ENCODE measurements around the gene CFB. TPM values are rescaled to one million over a fixed set of nuclear protein-coding genes. Genes with fewer than 3 reads are reported as not detected.

The CFB gene
- total and polyA plus RNA-seq, 2 experiments from 2014 or later, result 0.66 to 1.3 TPM

DNA sequence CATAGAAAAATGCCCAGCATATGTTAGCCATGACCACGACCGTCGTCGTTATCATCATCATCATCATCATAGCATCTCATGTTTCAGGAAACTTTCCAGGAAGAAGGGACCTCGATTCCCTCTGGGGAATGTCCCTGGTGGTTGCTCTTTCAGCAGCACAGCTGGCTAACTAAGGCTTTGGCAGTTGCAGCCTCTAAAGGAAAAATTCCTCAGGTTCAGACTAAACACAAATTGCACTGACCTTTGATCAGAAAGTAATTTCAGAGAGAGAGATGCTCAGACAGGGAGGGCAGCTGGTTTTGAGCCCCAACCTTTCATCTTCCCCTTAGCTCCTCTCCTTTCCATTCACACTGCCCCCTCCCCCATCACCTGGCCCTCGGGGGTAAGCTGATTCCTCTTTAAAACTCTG, 5.6 kb upstream of the CFB start:
- Histone ChIP-seq H3K4me1 (ENCODE audit: low read depth) (no peaks in the 10 kb centered on the region), H3K4me3 (no peak overlapping the region), H3K27me3 (no peaks in the 10 kb centered on the region), H3K27ac (no peak overlapping the region), H3K9me3 (ENCODE audit: low read depth) (no peaks in the 10 kb centered on the region), H3K36me3 (no peaks in the 10 kb centered on the region)
- no peak for DNase-seq (ENCODE audit: low read depth in 1 of 2, low spot score in 1 of 2)
- TF ChIP-seq, protein P1, sequence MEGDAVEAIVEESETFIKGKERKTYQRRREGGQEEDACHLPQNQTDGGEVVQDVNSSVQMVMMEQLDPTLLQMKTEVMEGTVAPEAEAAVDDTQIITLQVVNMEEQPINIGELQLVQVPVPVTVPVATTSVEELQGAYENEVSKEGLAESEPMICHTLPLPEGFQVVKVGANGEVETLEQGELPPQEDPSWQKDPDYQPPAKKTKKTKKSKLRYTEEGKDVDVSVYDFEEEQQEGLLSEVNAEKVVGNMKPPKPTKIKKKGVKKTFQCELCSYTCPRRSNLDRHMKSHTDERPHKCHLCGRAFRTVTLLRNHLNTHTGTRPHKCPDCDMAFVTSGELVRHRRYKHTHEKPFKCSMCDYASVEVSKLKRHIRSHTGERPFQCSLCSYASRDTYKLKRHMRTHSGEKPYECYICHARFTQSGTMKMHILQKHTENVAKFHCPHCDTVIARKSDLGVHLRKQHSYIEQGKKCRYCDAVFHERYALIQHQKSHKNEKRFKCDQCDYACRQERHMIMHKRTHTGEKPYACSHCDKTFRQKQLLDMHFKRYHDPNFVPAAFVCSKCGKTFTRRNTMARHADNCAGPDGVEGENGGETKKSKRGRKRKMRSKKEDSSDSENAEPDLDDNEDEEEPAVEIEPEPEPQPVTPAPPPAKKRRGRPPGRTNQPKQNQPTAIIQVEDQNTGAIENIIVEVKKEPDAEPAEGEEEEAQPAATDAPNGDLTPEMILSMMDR (IDR thresholded peaks at IDR 0.05; ENCODE audit: low read depth, low read length), result no peak

DNA sequence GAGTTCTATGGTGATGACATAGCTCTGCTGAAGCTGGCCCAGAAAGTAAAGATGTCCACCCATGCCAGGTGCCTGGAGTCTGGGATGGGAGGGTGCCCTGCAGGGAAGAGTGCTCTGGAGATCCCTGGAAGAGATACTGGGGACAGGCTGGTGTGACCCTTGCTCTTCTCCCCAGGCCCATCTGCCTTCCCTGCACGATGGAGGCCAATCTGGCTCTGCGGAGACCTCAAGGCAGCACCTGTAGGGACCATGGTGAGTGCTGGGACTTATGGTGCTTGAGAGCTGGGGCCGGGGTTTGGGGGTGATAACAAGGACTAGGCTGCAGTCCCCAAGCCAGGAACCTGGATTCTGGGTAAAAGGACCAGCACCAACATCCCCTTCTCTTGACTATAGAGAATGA, 2.2 kb upstream of the CFB start:
- TF ChIP-seq, protein P1 (IDR thresholded peaks at IDR 0.05; ENCODE audit: low read depth, low read length), result no peak
- Histone ChIP-seq H3K4me3 (no peak overlapping the region), H3K36me3 (no peaks in the 10 kb centered on the region), H3K27ac (no peak overlapping the region), H3K27me3 (no peaks in the 10 kb centered on the region), H3K9me3 (ENCODE audit: low read depth) (no peaks in the 10 kb centered on the region), H3K4me1 (ENCODE audit: low read depth) (no peaks in the 10 kb centered on the region)
- DNase-seq (ENCODE audit: low read depth in 1 of 2, low spot score in 1 of 2), result no peak

DNA sequence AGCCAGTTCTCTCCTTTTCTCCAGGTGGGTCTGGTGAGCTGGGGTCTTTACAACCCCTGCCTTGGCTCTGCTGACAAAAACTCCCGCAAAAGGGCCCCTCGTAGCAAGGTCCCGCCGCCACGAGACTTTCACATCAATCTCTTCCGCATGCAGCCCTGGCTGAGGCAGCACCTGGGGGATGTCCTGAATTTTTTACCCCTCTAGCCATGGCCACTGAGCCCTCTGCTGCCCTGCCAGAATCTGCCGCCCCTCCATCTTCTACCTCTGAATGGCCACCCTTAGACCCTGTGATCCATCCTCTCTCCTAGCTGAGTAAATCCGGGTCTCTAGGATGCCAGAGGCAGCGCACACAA, 765 bp upstream of the CFB start:
- Histone ChIP-seq H3K36me3 (no peaks in the 10 kb centered on the region), H3K4me1 (ENCODE audit: low read depth) (no peaks in the 10 kb centered on the region), H3K4me3 (no peak overlapping the region), H3K9me3 (ENCODE audit: low read depth) (no peaks in the 10 kb centered on the region), H3K27me3 (no peaks in the 10 kb centered on the region), H3K27ac (no peak overlapping the region)
- TF ChIP-seq, protein P1 (IDR thresholded peaks at IDR 0.05; ENCODE audit: low read depth, low read length), result no peak
- no peak for DNase-seq (ENCODE audit: low read depth in 1 of 2, low spot score in 1 of 2)

DNA sequence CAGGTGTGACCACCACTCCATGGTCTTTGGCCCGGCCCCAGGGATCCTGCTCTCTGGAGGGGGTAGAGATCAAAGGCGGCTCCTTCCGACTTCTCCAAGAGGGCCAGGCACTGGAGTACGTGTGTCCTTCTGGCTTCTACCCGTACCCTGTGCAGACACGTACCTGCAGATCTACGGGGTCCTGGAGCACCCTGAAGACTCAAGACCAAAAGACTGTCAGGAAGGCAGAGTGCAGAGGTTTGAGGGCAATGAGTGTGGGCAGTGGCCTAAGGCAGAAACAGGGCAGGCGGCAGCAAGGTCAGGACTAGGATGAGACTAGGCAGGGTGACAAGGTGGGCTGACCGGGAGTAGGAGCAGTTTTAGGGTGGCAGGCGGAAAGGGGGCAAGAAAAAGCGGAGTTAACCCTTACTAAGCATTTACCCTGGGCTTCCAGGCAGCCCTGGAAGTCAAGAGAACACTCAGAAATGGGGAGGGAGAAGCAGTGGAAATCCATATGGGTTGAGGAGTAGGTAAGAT, 533 bp downstream of the CFB start:
- Histone ChIP-seq H3K4me1 (ENCODE audit: low read depth) (no peaks in the 10 kb centered on the region), H3K27ac (no peak overlapping the region), H3K9me3 (ENCODE audit: low read depth) (no peaks in the 10 kb centered on the region), H3K36me3 (peaks cover under 1% of the 10 kb centered on the region), H3K4me3 (no peak overlapping the region), H3K27me3 (no peaks in the 10 kb centered on the region)
- DNase-seq (ENCODE audit: low read depth in 1 of 2, low spot score in 1 of 2), result no peak
- TF ChIP-seq, protein P1 (IDR thresholded peaks at IDR 0.05; ENCODE audit: low read depth, low read length), result no peak

DNA sequence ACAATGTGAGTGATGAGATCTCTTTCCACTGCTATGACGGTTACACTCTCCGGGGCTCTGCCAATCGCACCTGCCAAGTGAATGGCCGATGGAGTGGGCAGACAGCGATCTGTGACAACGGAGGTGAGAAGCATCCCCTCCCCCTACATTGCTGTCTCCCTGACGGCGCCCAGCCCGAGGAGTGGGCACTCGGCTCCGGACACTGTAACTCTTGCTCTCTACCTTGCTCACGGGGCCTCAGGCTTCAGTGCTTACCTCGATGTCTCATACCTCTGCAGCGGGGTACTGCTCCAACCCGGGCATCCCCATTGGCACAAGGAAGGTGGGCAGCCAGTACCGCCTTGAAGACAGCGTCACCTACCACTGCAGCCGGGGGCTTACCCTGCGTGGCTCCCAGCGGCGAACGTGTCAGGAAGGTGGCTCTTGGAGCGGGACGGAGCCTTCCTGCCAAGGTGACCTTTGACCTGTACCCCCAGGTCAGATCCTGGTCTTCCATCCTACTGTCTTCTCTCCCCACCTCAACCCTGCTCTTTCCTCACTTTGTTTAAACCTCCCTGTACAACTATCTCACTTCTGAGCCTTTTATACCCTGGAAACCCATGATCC, 1.3 kb downstream of the CFB start:
- no peak for DNase-seq (ENCODE audit: low read depth in 1 of 2, low spot score in 1 of 2)
- Histone ChIP-seq H3K4me3 (no peak overlapping the region), H3K4me1 (ENCODE audit: low read depth) (no peaks in the 10 kb centered on the region), H3K27ac (no peak overlapping the region), H3K27me3 (no peaks in the 10 kb centered on the region), H3K9me3 (ENCODE audit: low read depth) (no peaks in the 10 kb centered on the region), H3K36me3 (peaks cover 6% of the 10 kb centered on the region)
- TF ChIP-seq, protein P1 (IDR thresholded peaks at IDR 0.05; ENCODE audit: low read depth, low read length), result no peak
